ENCODE data around the gene HYPK.
A peak's percentile ranks its signal among the peaks of the same experiment; 100 is the strongest.

Gene HYPK, protein sequence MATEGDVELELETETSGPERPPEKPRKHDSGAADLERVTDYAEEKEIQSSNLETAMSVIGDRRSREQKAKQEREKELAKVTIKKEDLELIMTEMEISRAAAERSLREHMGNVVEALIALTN

DNA sequence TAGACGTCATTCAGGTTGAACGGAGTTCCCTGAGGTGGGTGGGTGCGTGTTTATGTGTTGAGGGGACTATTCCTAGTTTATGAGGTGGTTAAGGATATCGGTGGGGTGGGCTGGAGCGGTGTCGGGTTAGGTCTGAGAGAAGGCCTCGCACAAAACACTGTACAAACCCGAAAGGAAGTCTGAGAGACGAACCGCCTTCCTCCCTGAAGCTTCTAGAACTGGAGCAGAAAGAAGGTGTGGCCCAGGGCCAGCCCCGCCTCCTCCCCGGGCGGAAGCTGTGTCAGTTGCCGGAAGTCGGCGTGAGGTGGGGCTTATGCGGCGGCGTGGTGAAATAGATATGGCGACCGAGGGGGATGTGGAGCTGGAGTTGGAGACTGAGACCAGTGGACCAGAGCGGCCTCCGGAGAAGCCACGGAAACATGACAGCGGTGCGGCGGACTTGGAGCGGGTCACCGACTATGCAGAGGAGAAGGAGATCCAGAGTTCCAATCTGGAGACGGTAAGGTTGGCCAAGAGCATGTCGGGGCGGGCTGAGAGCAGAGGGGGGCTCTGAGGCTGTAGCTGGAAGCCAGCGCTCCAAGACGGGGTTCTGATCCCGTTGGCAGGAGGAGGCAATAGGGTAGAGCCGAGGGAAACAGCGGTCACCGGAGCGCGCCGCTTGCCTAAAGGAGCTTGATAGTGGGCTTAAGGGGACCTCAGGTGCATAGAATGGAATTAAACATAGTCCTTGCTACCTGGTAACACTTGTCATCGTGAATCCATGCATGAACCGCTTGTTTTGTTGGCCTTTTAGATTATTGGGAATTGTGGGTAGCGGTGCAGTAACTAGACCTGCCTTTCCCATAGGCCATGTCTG, at the start of gene HYPK:
HYPK (plus strand) TSS at position 314 of the 856 bp plus-strand sequence; CDS start at position 338, 24 bp downstream.
- no peak for DNase-seq (ENCODE audit: low read depth)

DNA sequence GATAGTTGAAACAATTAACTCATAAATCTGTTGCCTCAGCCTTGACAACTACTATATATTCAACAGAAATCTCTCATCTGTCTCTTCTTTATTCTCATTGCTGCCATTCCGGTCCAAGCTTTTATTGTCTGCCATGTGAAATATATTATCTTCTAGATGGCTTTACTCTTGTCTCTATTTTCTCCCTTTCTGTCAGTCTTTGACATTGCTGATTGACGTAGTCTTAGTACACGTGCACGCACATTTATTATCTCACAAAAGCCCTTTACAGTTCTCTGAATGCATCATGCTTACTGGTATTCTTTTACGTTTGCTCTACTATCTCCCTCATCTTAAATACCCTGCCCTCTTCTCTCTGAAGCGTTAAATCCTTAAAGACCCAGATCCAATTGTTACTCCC, 48.5 kb upstream of the HYPK start:
- no peak for DNase-seq (ENCODE audit: low read depth)

DNA sequence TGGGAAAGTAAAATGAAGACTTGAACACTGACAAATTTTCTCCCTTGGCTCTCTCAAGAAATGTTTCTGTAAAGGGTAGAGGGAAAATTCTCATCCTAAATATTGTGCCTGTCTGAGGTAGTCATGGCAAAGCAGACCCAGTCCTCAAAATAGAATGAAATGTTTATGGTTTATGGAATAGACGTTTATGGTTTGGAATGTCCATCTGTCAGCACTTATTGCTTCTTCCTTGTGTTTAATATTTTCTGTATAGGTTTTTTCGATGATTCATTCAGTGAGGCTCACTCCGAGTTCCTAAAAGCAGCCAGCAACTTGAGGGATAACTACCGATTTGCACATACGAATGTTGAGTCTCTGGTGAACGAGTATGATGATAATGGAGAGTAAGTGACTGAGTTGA, 37.6 kb upstream of the HYPK start:
- no peak for DNase-seq (ENCODE audit: low read depth)

DNA sequence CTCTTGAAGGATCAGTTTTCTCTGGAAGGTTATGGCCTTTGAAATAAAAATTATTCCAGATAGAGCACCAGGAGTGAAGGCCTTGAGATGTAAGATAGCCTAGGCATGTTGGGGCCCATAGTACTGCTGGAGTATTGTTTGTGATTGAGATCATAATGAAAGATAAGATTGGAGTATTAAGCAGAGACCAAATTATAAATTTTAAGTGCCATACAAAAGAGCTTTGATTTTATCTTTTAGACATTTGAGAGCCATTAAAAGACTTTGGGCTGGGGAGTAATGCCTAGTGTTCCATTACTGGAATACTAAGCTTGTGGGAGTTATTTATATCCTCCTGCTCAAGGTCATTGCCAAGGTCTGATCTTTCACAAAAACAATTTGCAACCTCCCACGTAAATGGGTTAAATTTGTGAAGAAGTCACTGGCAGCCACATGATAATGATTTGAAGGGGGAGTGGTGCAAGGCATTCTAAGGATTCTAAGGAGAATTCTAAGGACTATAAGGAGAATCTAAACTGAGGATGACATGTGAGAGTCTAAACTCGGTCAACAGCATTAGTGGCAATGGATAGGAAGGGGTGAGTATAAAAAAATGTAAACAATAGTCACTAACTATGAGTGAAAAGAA, 36.5 kb upstream of the HYPK start:
- DNase-seq (ENCODE audit: low read depth) = no peak

DNA sequence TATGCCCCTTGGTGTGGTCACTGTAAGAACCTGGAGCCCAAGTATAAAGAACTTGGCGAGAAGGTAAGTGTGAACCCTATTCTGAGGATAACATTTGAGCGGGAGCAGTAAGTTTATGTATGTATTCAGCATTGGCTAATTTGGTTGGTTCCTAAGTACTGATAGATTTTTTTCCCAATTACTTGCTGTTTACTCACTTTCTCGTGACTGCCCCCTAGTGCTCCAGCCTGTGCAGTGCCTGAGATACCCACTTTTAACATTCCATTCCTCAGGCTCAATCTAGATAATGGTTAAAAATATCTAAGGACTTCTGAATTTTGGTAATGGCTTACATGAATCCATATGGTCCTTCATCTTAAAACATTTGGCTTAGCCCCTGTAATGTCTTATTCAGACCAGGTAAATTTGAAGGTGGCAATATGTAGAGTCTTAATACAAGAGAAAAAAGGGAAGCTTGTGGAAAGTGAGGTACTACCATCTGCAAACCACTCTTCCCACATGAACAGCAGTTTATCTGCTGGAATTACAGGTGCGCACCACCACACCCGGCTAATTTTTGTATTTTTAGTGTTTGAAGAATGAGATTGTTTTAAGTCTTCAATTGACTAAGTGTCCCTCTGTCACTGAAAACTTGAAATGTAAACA, 30.7 kb upstream of the HYPK start:
- DNase-seq (ENCODE audit: low read depth) = no peak

DNA sequence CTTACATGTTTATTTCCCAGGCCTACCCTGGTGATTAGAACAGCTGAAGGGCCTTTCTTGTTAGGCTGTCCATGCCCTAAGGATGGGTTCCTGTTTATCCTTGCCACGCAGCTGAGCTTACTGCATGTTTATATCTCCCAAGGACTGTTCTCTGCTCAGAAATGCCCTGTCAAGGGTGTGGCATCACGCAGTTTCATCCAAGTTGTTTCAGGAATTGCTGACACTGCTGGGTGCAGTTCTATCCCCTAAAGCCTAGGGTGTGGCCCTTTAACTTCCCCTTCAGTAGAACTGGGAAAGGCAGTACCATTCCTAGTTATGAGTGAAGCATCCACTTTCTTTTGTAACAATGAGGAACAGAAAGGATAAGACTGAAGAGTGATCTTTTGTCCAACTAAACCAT, 28.6 kb upstream of the HYPK start:
- no peak for DNase-seq (ENCODE audit: low read depth)

DNA sequence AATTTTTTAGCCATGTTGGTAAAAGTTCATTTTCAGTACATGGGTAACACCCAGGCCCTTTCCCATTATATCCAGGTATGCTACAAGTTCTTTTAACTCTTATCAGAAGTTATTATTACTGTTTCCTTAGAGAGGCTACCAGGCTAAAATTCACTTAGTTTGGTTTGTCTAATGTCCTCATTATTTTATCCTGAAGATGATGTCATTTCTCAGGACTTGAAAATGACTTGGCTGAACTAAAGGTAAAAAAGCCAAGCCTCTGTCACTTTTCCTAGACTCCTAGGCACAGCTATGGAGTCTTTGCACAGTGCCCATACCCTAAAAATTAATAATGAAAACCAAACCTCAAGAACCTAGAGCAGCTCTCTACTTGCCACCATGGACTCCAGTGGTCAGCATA, 27.8 kb upstream of the HYPK start:
- DNase-seq (ENCODE audit: low read depth) = no peak

DNA sequence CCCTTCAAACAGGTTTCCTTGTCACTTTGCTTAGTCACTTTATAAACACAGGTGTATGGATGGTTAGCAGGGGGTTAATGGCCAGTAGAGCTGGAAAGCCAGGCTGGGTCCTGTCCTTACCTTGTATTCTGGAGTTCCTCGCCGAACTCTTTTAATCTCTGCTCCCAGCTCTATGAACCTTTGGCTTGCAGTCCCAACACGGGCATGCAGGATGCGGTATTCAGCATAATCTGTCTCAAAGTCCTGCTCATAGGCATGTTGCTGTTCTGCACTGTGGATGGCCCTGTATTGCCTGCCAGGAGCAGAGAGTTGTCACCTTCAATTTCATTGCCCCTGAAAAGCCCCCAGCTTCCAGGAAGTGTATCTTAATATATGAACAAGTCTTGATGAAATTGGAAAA, 26.3 kb upstream of the HYPK start:
- no peak for DNase-seq (ENCODE audit: low read depth)

DNA sequence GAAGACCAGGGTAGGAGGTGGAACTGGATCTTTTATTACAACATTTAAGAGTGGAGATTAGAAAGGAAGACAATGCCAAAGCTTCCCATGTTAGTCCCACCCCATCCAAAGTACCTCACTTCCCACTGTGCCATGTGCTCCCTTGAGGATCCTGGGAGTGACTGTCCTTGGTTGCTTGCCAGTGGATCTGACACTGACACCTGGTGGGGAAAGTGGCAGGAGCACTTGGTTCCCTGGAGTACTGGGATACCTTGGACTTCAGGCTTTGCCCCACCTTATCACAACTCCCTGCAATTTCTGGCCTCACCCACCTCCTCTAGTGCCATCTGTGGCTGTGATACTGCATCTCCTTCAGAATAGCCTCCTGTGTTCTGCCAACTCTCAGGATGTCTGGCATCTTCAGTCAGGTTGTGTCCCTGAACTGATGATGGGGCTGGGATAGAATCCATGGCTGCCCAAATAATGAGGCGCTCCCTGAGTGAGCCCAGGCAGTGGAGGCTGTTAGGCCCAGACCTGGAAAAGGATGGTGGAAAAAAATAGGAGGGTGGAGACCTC, 24.9 kb upstream of the HYPK start:
- DNase-seq (ENCODE audit: low read depth) = no peak

DNA sequence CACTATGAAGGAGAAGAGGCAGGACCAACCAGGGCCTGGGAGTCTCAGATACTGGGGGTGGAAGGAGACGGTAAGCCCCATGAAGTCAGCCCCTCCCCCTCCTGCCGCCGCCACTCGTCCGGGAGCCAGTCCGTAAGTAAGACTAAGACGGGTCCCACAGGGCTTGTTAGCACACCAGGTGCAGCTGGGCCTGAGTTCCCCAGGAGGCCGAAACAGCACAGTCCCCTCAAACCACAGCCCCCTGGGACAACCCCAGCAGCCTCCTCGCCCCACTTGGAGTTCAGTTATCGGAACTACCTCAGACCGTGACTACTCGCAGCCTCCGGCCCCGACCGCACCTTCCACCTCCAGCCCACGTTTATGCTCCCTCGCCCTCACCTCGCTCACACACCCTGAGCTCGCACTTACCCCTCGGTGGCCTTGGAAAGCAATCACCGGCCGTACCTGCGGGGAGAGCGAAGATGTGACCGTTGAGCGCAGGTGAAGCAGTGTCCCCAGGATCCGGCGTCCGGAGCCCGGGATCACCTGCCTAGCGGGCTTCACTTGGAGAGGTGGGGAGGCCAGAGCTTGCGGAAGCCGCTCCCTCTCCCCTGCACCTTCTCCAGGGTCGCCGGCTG, 24.2 kb upstream of the HYPK start:
- no peak for DNase-seq (ENCODE audit: low read depth)

DNA sequence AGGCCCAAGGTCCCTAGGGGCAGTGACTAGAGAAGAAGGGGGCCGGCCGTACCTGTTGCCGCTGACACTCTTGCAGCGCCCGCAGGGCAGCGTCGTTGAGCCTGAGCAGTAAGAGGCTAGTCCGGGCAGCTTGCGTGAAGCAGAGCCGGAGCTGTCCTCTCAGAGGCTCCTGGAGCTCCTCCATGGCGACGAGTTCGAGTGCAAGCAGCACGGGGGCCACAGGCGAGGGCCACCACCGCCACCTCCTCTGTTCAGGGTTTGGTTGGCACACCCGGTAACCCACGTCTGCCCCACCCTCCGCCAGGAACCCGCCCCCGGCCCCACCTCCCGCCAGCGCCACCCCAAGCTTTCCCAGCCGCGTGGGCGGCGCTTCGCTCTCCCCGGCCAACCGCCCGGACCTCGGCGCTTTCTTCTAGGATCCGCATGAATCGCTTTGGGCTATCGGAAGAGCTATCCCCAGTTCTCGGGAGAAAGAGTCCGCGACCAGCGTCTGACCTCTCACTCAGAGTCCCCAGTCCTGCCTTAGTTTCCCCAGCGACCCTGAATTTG, 23.6 kb upstream of the HYPK start, which contains the start of gene ELL3:
ELL3 (minus strand) TSS at position 249 of the 549 bp plus-strand sequence; CDS start at position 184, 65 bp downstream.
- peak; percentile 65 for DNase-seq (ENCODE audit: low read depth)

DNA sequence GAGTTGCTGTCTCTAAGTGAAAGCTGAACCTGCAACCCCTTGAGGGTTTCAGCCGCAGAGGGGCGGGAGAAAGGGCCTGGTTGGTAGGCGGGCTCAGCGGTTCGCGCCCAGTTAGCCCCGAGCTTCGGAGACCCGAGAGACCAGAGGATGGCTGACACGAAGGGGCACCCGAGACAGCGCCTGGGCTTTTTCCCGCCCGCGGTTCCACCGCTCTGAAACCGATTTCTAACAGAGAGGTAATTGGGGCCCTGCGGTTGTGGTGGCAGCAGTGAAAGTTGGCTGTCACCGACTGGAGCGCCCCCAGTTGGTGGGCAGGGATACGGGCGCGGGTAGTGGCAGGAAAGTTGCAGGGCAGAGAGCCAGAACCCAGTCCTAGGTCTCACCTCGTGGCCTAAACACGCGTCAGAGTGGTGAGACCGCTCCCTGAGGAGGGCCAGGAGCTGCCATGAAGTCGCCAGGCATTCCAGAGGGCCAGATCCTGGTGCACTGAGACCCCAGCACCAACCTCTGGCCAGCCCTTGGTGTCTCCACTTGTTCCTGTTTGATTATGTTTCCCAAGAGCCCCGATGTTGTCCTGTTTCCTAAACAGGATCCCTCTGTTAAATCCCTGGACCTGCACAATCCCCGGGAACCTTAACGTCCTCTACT, 23.0 kb upstream of the HYPK start:
- no peak for DNase-seq (ENCODE audit: low read depth)

DNA sequence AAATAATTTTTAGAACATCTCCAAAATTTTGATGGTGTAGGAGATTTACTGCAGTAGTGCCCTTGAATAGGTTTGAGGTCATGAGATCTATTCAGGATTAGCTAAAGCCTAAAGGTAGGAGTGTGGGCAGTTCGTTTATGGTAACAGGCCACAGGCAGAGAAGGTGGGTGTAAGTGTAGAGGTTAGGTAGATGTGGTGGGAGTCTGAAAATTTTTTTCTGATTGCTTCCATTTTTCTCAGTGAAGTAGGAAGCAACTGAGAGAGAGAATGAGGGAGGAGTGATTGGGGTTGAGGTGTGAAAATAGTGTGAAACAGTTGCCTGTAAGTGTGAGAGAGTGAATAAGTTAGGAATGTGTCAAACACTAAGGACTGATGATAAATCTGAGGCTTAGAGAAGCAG, 21.4 kb upstream of the HYPK start:
- no peak for DNase-seq (ENCODE audit: low read depth)

DNA sequence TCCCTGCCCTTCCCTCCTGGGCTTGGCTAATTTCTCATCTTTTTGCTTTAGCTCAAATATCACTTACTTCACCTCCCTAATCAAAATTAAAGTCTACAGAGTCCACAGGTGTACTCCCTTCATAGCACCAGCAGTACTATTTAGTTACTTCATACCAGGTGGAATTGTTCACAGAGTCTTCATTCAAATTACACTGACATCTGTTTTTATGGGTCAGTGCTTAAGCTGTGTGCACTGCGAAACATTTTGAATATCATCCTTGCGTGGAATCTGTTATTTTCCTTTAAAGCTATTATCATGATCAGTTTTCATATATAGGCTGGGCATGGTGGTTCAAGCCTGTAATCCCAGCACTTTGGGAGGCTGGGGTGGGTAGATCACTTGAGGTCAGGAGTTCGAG, 11.0 kb upstream of the HYPK start:
- DNase-seq (ENCODE audit: low read depth) = no peak

DNA sequence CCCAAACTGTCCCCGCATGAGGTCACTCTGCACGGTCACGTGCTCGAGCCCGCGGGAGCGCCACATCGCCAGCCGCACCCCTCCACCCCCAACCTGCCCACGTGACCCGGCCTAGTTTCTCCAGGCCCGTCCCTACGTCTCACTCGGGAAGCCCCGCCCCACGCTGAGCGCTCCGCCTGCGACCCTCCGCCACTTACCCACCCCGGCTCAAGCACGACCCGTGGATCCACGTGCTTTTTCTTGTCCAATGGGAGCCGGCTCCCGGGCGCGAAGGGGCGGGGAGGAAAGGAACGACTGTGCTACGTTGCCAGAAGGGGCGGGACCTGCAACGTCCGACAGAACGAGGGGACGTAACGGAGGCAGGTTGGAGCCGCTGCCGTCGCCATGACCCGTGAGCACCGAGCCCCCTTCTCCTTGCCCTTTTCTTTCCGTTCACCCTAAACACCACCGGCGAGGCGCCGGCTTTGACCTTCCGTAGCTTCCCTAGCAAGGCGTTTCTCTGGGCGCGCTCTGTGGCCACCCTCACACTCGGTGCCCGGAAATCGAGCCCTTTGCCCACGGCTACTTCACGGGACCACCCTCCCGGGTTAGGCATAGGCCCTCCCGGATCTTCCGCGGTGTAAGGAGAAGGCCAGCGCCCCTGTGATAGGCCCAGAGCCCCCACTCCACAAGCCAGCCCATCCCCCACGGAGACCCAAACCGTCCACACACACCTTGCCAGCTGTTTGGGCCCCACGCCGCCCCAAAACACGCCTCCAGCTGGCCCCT, 8.2 kb upstream of the HYPK start, which contains the start of gene SERF2:
SERF2 (plus strand) TSS at position 328 of the 768 bp plus-strand sequence; CDS start at position 385, 57 bp downstream.
- DNase-seq (ENCODE audit: low read depth) = peak; percentile 94

DNA sequence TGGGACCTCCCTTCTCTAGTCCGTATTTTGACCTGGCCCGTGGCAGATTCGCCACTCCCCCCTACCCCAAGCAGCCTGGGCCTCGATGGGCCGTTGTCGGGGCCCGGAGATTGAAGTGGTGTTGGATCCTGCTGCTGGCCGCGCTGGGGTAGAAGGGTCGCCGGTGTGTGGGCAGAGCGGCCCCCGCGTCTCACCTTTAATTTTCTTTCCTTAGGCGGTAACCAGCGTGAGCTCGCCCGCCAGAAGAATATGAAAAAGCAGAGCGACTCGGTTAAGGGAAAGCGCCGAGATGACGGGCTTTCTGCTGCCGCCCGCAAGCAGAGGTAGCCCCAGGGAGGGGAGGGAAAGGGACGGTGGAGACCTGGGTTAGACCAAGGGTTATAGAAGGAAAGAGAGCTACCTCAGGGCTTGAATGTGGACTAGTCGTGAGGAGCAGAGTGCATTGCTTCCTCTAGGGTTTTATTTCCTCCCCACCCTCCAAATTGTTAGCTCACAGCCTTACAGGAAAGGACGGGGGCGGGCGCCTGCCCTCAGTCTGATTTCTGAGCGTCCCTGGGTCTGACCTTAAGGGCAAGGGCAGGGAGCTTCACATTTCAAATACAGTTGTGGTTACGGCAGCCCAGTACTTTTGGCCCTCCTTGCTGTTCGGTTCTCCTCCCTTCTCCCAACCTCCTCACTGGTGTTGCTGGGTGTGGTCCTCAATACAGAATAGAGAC, 7.5 kb upstream of the HYPK start:
- no peak for DNase-seq (ENCODE audit: low read depth)

DNA sequence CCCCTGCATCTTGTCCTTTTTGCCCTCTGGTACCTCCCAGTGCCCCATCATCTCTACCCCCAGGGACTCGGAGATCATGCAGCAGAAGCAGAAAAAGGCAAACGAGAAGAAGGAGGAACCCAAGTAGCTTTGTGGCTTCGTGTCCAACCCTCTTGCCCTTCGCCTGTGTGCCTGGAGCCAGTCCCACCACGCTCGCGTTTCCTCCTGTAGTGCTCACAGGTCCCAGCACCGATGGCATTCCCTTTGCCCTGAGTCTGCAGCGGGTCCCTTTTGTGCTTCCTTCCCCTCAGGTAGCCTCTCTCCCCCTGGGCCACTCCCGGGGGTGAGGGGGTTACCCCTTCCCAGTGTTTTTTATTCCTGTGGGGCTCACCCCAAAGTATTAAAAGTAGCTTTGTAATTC, 6.8 kb upstream of the HYPK start:
- DNase-seq (ENCODE audit: low read depth) = no peak

DNA sequence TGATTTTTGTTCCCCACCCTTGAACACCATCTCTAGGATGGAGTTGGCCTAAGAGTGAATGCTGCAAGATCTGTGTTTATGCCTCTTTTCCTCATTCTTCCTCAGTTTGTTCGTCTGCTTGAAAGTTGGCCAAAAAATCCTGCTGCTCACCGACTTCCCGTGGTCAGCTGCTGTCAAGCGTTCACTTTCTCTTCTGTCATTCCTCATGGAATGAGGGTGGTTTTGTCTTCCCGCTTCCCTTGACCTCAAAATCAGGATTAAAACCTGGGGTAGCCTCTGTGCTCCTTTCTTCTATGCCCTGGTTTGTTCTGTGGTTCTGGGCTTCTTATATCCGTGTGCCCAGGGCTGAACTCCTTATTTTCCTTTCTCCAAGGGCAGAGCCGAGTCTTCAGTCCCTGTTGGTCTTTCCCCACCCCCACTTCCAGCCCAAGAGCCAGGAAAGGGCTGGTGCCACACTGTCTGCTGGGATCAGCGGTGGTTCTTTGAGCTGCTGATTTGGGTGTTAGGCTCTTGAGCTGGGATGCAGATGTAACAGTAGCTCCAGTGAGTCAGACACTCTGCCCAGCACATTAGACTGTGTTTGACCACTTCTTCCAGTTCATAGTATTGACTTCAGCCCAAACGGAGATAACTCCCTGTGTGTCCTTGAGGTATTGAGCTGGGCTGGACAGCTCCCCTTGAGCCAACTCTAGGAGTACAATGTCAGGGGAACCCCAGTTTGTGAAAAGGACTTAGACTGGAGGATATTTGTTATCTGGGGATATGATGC, 5.9 kb upstream of the HYPK start:
- no peak for DNase-seq (ENCODE audit: low read depth)

DNA sequence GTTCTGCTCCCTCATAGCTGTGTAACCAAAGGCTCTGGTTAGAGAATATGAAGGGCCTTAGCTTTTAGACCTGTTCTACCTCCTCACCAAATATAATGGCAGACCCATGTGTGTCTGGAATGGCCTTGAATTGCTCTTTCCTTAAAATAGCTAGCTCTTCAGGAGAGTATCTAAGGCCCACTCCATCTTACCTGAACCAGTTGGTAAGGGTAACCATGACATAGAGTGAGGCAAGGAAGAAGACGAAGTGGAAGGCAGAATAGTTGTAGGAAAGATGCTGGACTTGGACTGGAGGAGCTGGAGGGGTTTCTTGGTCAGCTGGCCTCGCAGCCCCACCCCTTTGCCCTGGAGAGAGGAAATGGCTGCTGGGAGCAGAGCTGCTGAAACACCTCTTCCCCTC, 5.2 kb upstream of the HYPK start:
- no peak for DNase-seq (ENCODE audit: low read depth)

All from HS-5 (cell line).